Endothelial cell of umbilical vein (primary cell): Measurements from ENCODE around the gene KCTD16. TPM values are rescaled to one million over a fixed set of nuclear protein-coding genes. Genes with fewer than 3 reads are reported as not detected.

Experiments used
- BruUV-seq: library from RNA; stranded (reverse); fragments of 400-500 nt; replicated peaks from 2 replicates; lab custom pipeline; 2021; lab: Mats Ljungman, UMichigan
- CTCF ChIA-PET: fragments of 300-600, 350-600 bp; sonication (Branson Sonifier 250); formaldehyde crosslinking; loops from one replicate; lab custom pipeline; 2021; ENCODE audit warnings: antibody characterized with exemption, inconsistent platforms; lab: Charles Lee
- POLR2A ChIA-PET: fragments of 300-600, 350-600 bp; sonication (Branson Sonifier 250); formaldehyde crosslinking; loops from one replicate; lab custom pipeline; 2021; ENCODE audit warnings: antibody characterized with exemption, inconsistent platforms; lab: Charles Lee
- DNase-seq: peaks from one replicate; pipeline ENCODE4 v3.0.0-alpha.2; 2011; ENCODE audit warnings: low read depth, low spot score
- FAIRE-seq: peaks from 2 replicates; lab custom pipeline; 2011; peaks lifted over from hg19 to GRCh38; lab: Jason Lieb, UNC
- H2AFZ ChIP-seq: 2 replicates; pipeline ENCODE4 v1.6.0; 2012; ENCODE audit warnings: low read depth, low read length, control low read depth, inconsistent platforms
- H3K27ac ChIP-seq: 2 replicates; pipeline ENCODE4 v1.5.1; 2011; ENCODE audit warnings: low read depth, mild to moderate bottlenecking, control low read depth, low read length, moderate library complexity; ENCODE audit not compliant: insufficient read depth
- H3K27me3 ChIP-seq, 2 experiments: 2 replicates each; pipeline versions ENCODE4 v1.6.0 to v1.6.1; 2011; ENCODE audit warnings: low read length in 2 of 2, mixed read lengths in 1 of 2; ENCODE audit not compliant: control insufficient read depth in 2 of 2, insufficient read depth in 2 of 2
- H3K36me3 ChIP-seq, 2 experiments: 2 replicates in 1 of 2; 3 replicates in 1 of 2; pipeline ENCODE4 v1.5.1; 2011; ENCODE audit warnings: low read length in 2 of 2, mild to moderate bottlenecking in 1 of 2, moderate library complexity in 1 of 2; ENCODE audit not compliant: control insufficient read depth in 2 of 2, insufficient read depth in 2 of 2; ENCODE audit errors: extremely low read depth in 1 of 2
- H3K4me1 ChIP-seq: 3 replicates; pipeline ENCODE4 v1.5.1; 2011; ENCODE audit warnings: mild to moderate bottlenecking, low read length; ENCODE audit not compliant: control insufficient read depth, insufficient read depth; ENCODE audit errors: extremely low read depth
- H3K4me2 ChIP-seq: 2 replicates; pipeline ENCODE4 v1.6.1; 2011; ENCODE audit warnings: low read length, control low read depth, mixed read lengths; ENCODE audit not compliant: insufficient read depth
- H3K4me3 ChIP-seq, 3 experiments: fragments of 200-600 bp in 1 of 3; sonication (generic), shearing (Covaris generic) in 1 of 3; replicated peaks in 1 of 3; 2 replicates each; pipeline ENCODE4 v1.5.1; 2011 to 2016; ENCODE audit warnings: control low read depth in 3 of 3, low read length in 3 of 3, mild to moderate bottlenecking in 2 of 3, inconsistent platforms in 1 of 3, low read depth in 1 of 3, moderate library complexity in 1 of 3; ENCODE audit not compliant: insufficient read depth in 1 of 3
- H3K79me2 ChIP-seq: 2 replicates; pipeline ENCODE4 v1.6.0; 2012; ENCODE audit warnings: low read length, inconsistent platforms; ENCODE audit not compliant: control insufficient read depth, insufficient read depth
- H3K9ac ChIP-seq: replicated peaks from 2 replicates; pipeline ENCODE3; 2011; ENCODE audit warnings: low read length, control low read depth; ENCODE audit not compliant: insufficient read depth; ENCODE audit errors: extremely low read depth
- H3K9me1 ChIP-seq: replicated peaks from 3 replicates; pipeline ENCODE4 v1.6.0; 2011; ENCODE audit warnings: mild to moderate bottlenecking, low read length; ENCODE audit not compliant: control insufficient read depth, insufficient read depth; ENCODE audit errors: extremely low read depth
- H3K9me3 ChIP-seq: replicated peaks from 2 replicates; pipeline ENCODE4 v1.5.1; 2012; ENCODE audit warnings: low read length, inconsistent platforms; ENCODE audit not compliant: control insufficient read depth, insufficient read depth
- H4K20me1 ChIP-seq: replicated peaks from 2 replicates; pipeline ENCODE3; 2011; ENCODE audit warnings: mild to moderate bottlenecking, low read length; ENCODE audit not compliant: control insufficient read depth, insufficient read depth; ENCODE audit errors: extremely low read depth
- CTCF ChIP-seq, 2 donors: IDR thresholded peaks; 1 replicate in 1 of 2; 2 replicates in 1 of 2; pipeline ENCODE4 v1.5.1; 2011; ENCODE audit warnings: low read length in 2 of 2, mild to moderate bottlenecking in 2 of 2, moderate library complexity in 2 of 2, control low read depth in 1 of 2, inconsistent platforms in 1 of 2, low read depth in 1 of 2; ENCODE audit not compliant: insufficient read depth in 1 of 2; ENCODE audit errors: extremely low read depth in 1 of 2
- EZH2 ChIP-seq: IDR thresholded peaks from 2 replicates; pipeline ENCODE4 v1.6.1; 2012; ENCODE audit warnings: borderline replicate concordance, low read depth, mild to moderate bottlenecking, moderate library complexity, low read length, inconsistent platforms; ENCODE audit not compliant: severe bottlenecking
- FOS ChIP-seq: IDR thresholded peaks from 2 replicates; pipeline ENCODE4 v1.6.1; 2011; ENCODE audit warnings: mild to moderate bottlenecking, low read length, moderate library complexity, borderline replicate concordance; ENCODE audit not compliant: insufficient read depth
- GATA2 ChIP-seq: IDR thresholded peaks from 2 replicates; pipeline ENCODE4 v1.7.0; 2011; ENCODE audit warnings: low read depth, mild to moderate bottlenecking, moderate library complexity, mixed read lengths, low read length; ENCODE audit not compliant: insufficient read length, insufficient read depth
- JUN ChIP-seq: IDR thresholded peaks from 2 replicates; pipeline ENCODE4 v1.6.1; 2011; ENCODE audit warnings: borderline replicate concordance, low read depth; ENCODE audit not compliant: insufficient read length, insufficient read depth
- MAX ChIP-seq: IDR thresholded peaks from 2 replicates; pipeline ENCODE4 v1.6.1; 2011; ENCODE audit not compliant: insufficient read depth, insufficient read length
- MYC ChIP-seq: IDR thresholded peaks from one replicate; pipeline ENCODE4 v1.6.1; 2011; ENCODE audit warnings: mild to moderate bottlenecking, low read depth, low read length
- POLR2A ChIP-seq: IDR thresholded peaks from 2 replicates; pipeline ENCODE4 v1.6.1; 2012; ENCODE audit warnings: low read depth, mild to moderate bottlenecking, control low read depth, low read length
- POLR2AphosphoS5 ChIP-seq: IDR thresholded peaks from 2 replicates; pipeline ENCODE4 v1.6.1; 2012; ENCODE audit warnings: low read depth, mild to moderate bottlenecking, control low read depth, low read length, moderate library complexity; ENCODE audit not compliant: insufficient read depth
- dilution Hi-C: fragments of 300-500 bp; cut with MboI; formaldehyde crosslinking; loops from one replicate; pipeline ENCODE4 v1.15.0; 2019; ENCODE audit warnings: low sequenced_read_pairs; ENCODE audit not compliant: extremely low pct_ligation_motif_present
- intact Hi-C: fragments of 100-400 bp; cut with micrococcal nuclease; formaldehyde crosslinking; loops from one replicate; pipeline ENCODE4 v1.10.0; 2022
- polyA plus RNA-seq, 4 experiments: library from polyadenylated mRNA; depleted of rRNA in 3 of 4; stranded (reverse) in 3 of 4; unstranded in 1 of 4; fragments of >200 nt; gene quantifications; 2 replicates each; pipeline versions ENCODE4 v1.2.1 to v1.2.3, GENCODE V29; 2011 to 2012; ENCODE audit warnings: missing spikeins in 1 of 4
- total RNA-seq: library from RNA; stranded (reverse); gene quantifications from 2 replicates; pipeline ENCODE4 v1.2.3, GENCODE V29; 2021

KCTD16 gene
- total and polyA plus RNA-seq, 2 donors (not counting 3 experiments of a cell fraction or from before 2014, with no cell fraction given): 0.21 to 0.49 TPM

- Histone ChIP-seq H3K9me1 (no peaks in the 10 kb centered on the region), H3K4me3 (no peak overlapping the region), H4K20me1 (peaks cover 2% of the 10 kb centered on the region), H3K27ac (no peak overlapping the region), H2AFZ (no peak overlapping the region), H3K4me1 (no peaks in the 10 kb centered on the region), H3K9ac (no peak overlapping the region), H3K36me3 (no peaks in the 10 kb centered on the region), H3K9me3 (no peaks in the 10 kb centered on the region), H3K27me3 (no peaks in the 10 kb centered on the region), H3K79me2 (no peaks in the 10 kb centered on the region), H3K4me2 (no peak overlapping the region)
- POLR2A ChIA-PET: no interaction called here
- intact Hi-C loops (no loop called here), dilution Hi-C loops (no loop called here)
- no peak for FAIRE-seq
- no TSS peak for BruUV-seq
- CTCF ChIA-PET: no interaction called here
- TF ChIP-seq CTCF (IDR thresholded peaks at IDR 0.05; ENCODE audit: extremely low read depth in 1 of 2, insufficient read depth in 1 of 2, low read depth in 1 of 2, low read length in 2 of 2) (no peak), EZH2 (no peak), MYC (no peak), POLR2AphosphoS5 (no peak), GATA2 (no peak), POLR2A (no peak), JUN (no peak), MAX (no peak), FOS (no peak)
- DNase-seq: no peak
Measured at GRCh38 chr5:144248015-144248414, 77.3 kb downstream of the KCTD16 start.
